MM.1S (cell line): ENCODE results near the gene NSUN7.

ENCODE experiments used
- DNase-seq: peaks from one replicate; pipeline ENCODE4 v3.0.0-alpha.2; 2015
- H2AFZ ChIP-seq: fragments of 300-600 bp; sonication (generic); 2 replicates; pipeline ENCODE4 v1.6.0; 2016; ENCODE audit warnings: antibody characterized with exemption, low read length
- H3F3A ChIP-seq: fragments of 300-600 bp; sonication (generic); 2 replicates; pipeline ENCODE4 v1.6.1; 2016; ENCODE audit warnings: mild to moderate bottlenecking, antibody characterized with exemption, low read length, moderate library complexity, mixed read lengths; ENCODE audit not compliant: insufficient read depth
- H3K27ac ChIP-seq: fragments of 300-600 bp; sonication (generic); 2 replicates; pipeline ENCODE4 v1.5.1; 2016; ENCODE audit warnings: mild to moderate bottlenecking, low read length
- H3K27me3 ChIP-seq: fragments of 300-600 bp; sonication (generic); replicated peaks from 2 replicates; pipeline ENCODE4 v1.6.0; 2016; ENCODE audit warnings: low read length; ENCODE audit not compliant: insufficient read depth
- H3K36me3 ChIP-seq: fragments of 300-600 bp; sonication (generic); replicated peaks from 2 replicates; pipeline ENCODE4 v1.6.1; 2016; ENCODE audit warnings: mild to moderate bottlenecking, low read length, mixed read lengths; ENCODE audit not compliant: insufficient read depth
- H3K4me1 ChIP-seq: fragments of 300-600 bp; sonication (generic); 2 replicates; pipeline ENCODE4 v1.6.1; 2016; ENCODE audit warnings: low read length, mixed read lengths
- H3K4me2 ChIP-seq: fragments of 300-600 bp; sonication (generic); 2 replicates; pipeline ENCODE4 v1.6.0; 2016; ENCODE audit warnings: low read depth, low read length
- H3K4me3 ChIP-seq: fragments of 300-600 bp; sonication (generic); 2 replicates; pipeline ENCODE4 v1.5.1; 2016; ENCODE audit warnings: low read length, mixed read lengths
- H3K79me2 ChIP-seq: fragments of 300-600 bp; sonication (generic); 2 replicates; pipeline ENCODE4 v1.6.1; 2016; ENCODE audit warnings: mixed run types, low read length, mixed read lengths
- H3K9ac ChIP-seq: fragments of 300-600 bp; sonication (generic); 2 replicates; pipeline ENCODE4 v1.6.1; 2016; ENCODE audit warnings: low read length, mixed read lengths
- H3K9me2 ChIP-seq: fragments of 300-600 bp; sonication (generic); replicated peaks from 2 replicates; pipeline ENCODE4 v1.6.1; 2016; ENCODE audit warnings: mild to moderate bottlenecking, low read length, mixed read lengths; ENCODE audit not compliant: insufficient read depth
- H3K9me3 ChIP-seq: fragments of 300-600 bp; sonication (generic); replicated peaks from 2 replicates; pipeline ENCODE4 v1.6.1; 2016; ENCODE audit warnings: mild to moderate bottlenecking, low read length, mixed read lengths; ENCODE audit not compliant: insufficient read depth
- H4K20me1 ChIP-seq: fragments of 300-600 bp; sonication (generic); 2 replicates; pipeline ENCODE4 v1.6.1; 2016; ENCODE audit warnings: mild to moderate bottlenecking, low read length, moderate library complexity, mixed read lengths; ENCODE audit not compliant: insufficient read depth
- CTCF ChIP-seq: fragments of 300-600 bp; sonication (generic); IDR thresholded peaks from 2 replicates; pipeline ENCODE4 v1.5.1; 2016; ENCODE audit warnings: antibody characterized with exemption, low read length, mixed read lengths
- EZH2 ChIP-seq: fragments of 300-600 bp; sonication (generic); optimal IDR thresholded peaks from 2 replicates; pipeline ENCODE3; 2017; ENCODE audit warnings: low read depth, mild to moderate bottlenecking, antibody characterized with exemption, low read length, mixed read lengths
- EZH2phosphoT487 ChIP-seq: fragments of 300-600 bp; sonication (generic); IDR thresholded peaks from 2 replicates; pipeline ENCODE4 v1.6.1; 2018; ENCODE audit warnings: antibody characterized with exemption, low read length

Gene NSUN7

GRCh38 chr4:40789771-40790170 lies 40.0 kb downstream of the NSUN7 start:
- no peaks in the 10 kb centered on the region for H3K4me1 ChIP-seq
- no peaks in the 10 kb centered on the region for H3K27me3 ChIP-seq
- H3K9me3 ChIP-seq = no peaks in the 10 kb centered on the region
- H3K36me3 ChIP-seq = no peaks in the 10 kb centered on the region
- H3F3A ChIP-seq = no peaks in the 10 kb centered on the region
- DNase-seq = no peak
- H3K9me2 ChIP-seq = no peaks in the 10 kb centered on the region
- H3K79me2 ChIP-seq = no peaks in the 10 kb centered on the region
- no peak overlapping the region for H3K4me2 ChIP-seq
- no peak overlapping the region for H2AFZ ChIP-seq
- TF ChIP-seq EZH2 (no peak), CTCF (no peak), EZH2phosphoT487 (no peak)
- H4K20me1 ChIP-seq = no peaks in the 10 kb centered on the region
- H3K27ac ChIP-seq = no peak overlapping the region
- H3K9ac ChIP-seq = no peak overlapping the region
- H3K4me3 ChIP-seq = no peak overlapping the region

- H3K4me1 ChIP-seq = peaks cover 7% of the 10 kb centered on the region
- DNase-seq = peak; percentile 58
- H4K20me1 ChIP-seq = no peaks in the 10 kb centered on the region
- no peaks in the 10 kb centered on the region for H3K9me2 ChIP-seq
- H3K9ac ChIP-seq = no peak overlapping the region
- no peaks in the 10 kb centered on the region for H3K79me2 ChIP-seq
- no peak overlapping the region for H3K4me3 ChIP-seq
- H3K9me3 ChIP-seq = no peaks in the 10 kb centered on the region
- no peaks in the 10 kb centered on the region for H3K36me3 ChIP-seq
- H3K4me2 ChIP-seq = peak overlapping the region; percentile 50
- H3K27me3 ChIP-seq = no peaks in the 10 kb centered on the region
- TF ChIP-seq CTCF = no peak
- TF ChIP-seq EZH2 = no peak
- no peak for TF ChIP-seq EZH2phosphoT487
- H2AFZ ChIP-seq = peak overlapping the region; percentile 63
- H3K27ac ChIP-seq = peak overlapping the region; percentile 19; the same call in 1 of the 2 replicates
- no peaks in the 10 kb centered on the region for H3F3A ChIP-seq
These were observed 50.3 kb downstream of the NSUN7 start for GRCh38 chr4:40800064-40800463.

GRCh38 chr4:40804598-40804997 lies 54.8 kb downstream of the NSUN7 start:
- Histone ChIP-seq H2AFZ (no peak overlapping the region), H3K4me3 (no peak overlapping the region), H3K9me3 (no peaks in the 10 kb centered on the region), H4K20me1 (no peaks in the 10 kb centered on the region), H3K79me2 (no peaks in the 10 kb centered on the region), H3K9ac (no peak overlapping the region), H3K9me2 (no peaks in the 10 kb centered on the region), H3F3A (no peaks in the 10 kb centered on the region), H3K36me3 (no peaks in the 10 kb centered on the region), H3K4me1 (peaks cover 4% of the 10 kb centered on the region), H3K27ac (no peak overlapping the region), H3K27me3 (no peaks in the 10 kb centered on the region), H3K4me2 (no peak overlapping the region)
- DNase-seq = no peak
- TF ChIP-seq CTCF = no peak
- TF ChIP-seq EZH2 = no peak
- no peak for TF ChIP-seq EZH2phosphoT487
